MM.1S (cell line): ENCODE results near the gene TNIP1.

ENCODE experiments used
- DNase-seq: peaks from one replicate; pipeline ENCODE4 v3.0.0-alpha.2; 2015
- H2AFZ ChIP-seq: fragments of 300-600 bp; sonication (generic); 2 replicates; pipeline ENCODE4 v1.6.0; 2016; ENCODE audit warnings: antibody characterized with exemption, low read length
- H3F3A ChIP-seq: fragments of 300-600 bp; sonication (generic); 2 replicates; pipeline ENCODE4 v1.6.1; 2016; ENCODE audit warnings: mild to moderate bottlenecking, antibody characterized with exemption, low read length, moderate library complexity, mixed read lengths; ENCODE audit not compliant: insufficient read depth
- H3K27ac ChIP-seq: fragments of 300-600 bp; sonication (generic); 2 replicates; pipeline ENCODE4 v1.5.1; 2016; ENCODE audit warnings: mild to moderate bottlenecking, low read length
- H3K27me3 ChIP-seq: fragments of 300-600 bp; sonication (generic); replicated peaks from 2 replicates; pipeline ENCODE4 v1.6.0; 2016; ENCODE audit warnings: low read length; ENCODE audit not compliant: insufficient read depth
- H3K36me3 ChIP-seq: fragments of 300-600 bp; sonication (generic); replicated peaks from 2 replicates; pipeline ENCODE4 v1.6.1; 2016; ENCODE audit warnings: mild to moderate bottlenecking, low read length, mixed read lengths; ENCODE audit not compliant: insufficient read depth
- H3K4me1 ChIP-seq: fragments of 300-600 bp; sonication (generic); 2 replicates; pipeline ENCODE4 v1.6.1; 2016; ENCODE audit warnings: low read length, mixed read lengths
- H3K4me2 ChIP-seq: fragments of 300-600 bp; sonication (generic); 2 replicates; pipeline ENCODE4 v1.6.0; 2016; ENCODE audit warnings: low read depth, low read length
- H3K4me3 ChIP-seq: fragments of 300-600 bp; sonication (generic); 2 replicates; pipeline ENCODE4 v1.5.1; 2016; ENCODE audit warnings: low read length, mixed read lengths
- H3K79me2 ChIP-seq: fragments of 300-600 bp; sonication (generic); 2 replicates; pipeline ENCODE4 v1.6.1; 2016; ENCODE audit warnings: mixed run types, low read length, mixed read lengths
- H3K9ac ChIP-seq: fragments of 300-600 bp; sonication (generic); 2 replicates; pipeline ENCODE4 v1.6.1; 2016; ENCODE audit warnings: low read length, mixed read lengths
- H3K9me2 ChIP-seq: fragments of 300-600 bp; sonication (generic); replicated peaks from 2 replicates; pipeline ENCODE4 v1.6.1; 2016; ENCODE audit warnings: mild to moderate bottlenecking, low read length, mixed read lengths; ENCODE audit not compliant: insufficient read depth
- H3K9me3 ChIP-seq: fragments of 300-600 bp; sonication (generic); replicated peaks from 2 replicates; pipeline ENCODE4 v1.6.1; 2016; ENCODE audit warnings: mild to moderate bottlenecking, low read length, mixed read lengths; ENCODE audit not compliant: insufficient read depth
- H4K20me1 ChIP-seq: fragments of 300-600 bp; sonication (generic); 2 replicates; pipeline ENCODE4 v1.6.1; 2016; ENCODE audit warnings: mild to moderate bottlenecking, low read length, moderate library complexity, mixed read lengths; ENCODE audit not compliant: insufficient read depth
- EZH2 ChIP-seq: fragments of 300-600 bp; sonication (generic); optimal IDR thresholded peaks from 2 replicates; pipeline ENCODE3; 2017; ENCODE audit warnings: low read depth, mild to moderate bottlenecking, antibody characterized with exemption, low read length, mixed read lengths
- EZH2phosphoT487 ChIP-seq: fragments of 300-600 bp; sonication (generic); IDR thresholded peaks from 2 replicates; pipeline ENCODE4 v1.6.1; 2018; ENCODE audit warnings: antibody characterized with exemption, low read length
- TF ChIP-seq, protein P1 (sequence below): fragments of 300-600 bp; sonication (generic); IDR thresholded peaks from 2 replicates; pipeline ENCODE4 v1.5.1; 2016; ENCODE audit warnings: antibody characterized with exemption, low read length, mixed read lengths

TNIP1 gene

DNA sequence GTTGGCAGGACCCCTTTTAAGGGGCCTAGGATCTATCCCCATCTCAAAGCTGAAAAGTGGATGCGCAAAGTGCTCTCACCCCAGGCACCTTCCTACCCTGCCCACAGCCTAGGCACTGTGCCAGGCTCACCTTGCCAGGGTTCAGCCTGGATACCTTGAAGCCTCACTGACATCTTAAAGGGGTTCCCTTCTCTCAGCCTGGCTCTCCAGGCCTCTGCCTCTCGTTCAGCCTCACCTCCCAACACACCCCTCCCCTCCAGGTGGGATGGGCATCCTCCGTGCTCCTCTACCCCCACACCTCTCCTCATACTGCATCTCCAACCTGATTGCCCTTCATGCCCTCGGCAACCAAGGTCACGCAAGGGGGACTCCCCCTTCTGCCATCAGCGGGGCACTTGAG, 25.5 kb downstream of the TNIP1 start:
- no peaks in the 10 kb centered on the region; the same call in none of the 2 replicates for H3K36me3 ChIP-seq
- peaks cover 11% of the 10 kb centered on the region for H3F3A ChIP-seq
- H2AFZ ChIP-seq: no peak overlapping the region
- no peaks in the 10 kb centered on the region for H3K27me3 ChIP-seq
- H3K4me2 ChIP-seq: no peak overlapping the region
- DNase-seq: no peak
- H3K4me1 ChIP-seq: peaks cover 21% of the 10 kb centered on the region
- TF ChIP-seq EZH2phosphoT487: no peak
- TF ChIP-seq EZH2: no peak
- TF ChIP-seq, protein P1, sequence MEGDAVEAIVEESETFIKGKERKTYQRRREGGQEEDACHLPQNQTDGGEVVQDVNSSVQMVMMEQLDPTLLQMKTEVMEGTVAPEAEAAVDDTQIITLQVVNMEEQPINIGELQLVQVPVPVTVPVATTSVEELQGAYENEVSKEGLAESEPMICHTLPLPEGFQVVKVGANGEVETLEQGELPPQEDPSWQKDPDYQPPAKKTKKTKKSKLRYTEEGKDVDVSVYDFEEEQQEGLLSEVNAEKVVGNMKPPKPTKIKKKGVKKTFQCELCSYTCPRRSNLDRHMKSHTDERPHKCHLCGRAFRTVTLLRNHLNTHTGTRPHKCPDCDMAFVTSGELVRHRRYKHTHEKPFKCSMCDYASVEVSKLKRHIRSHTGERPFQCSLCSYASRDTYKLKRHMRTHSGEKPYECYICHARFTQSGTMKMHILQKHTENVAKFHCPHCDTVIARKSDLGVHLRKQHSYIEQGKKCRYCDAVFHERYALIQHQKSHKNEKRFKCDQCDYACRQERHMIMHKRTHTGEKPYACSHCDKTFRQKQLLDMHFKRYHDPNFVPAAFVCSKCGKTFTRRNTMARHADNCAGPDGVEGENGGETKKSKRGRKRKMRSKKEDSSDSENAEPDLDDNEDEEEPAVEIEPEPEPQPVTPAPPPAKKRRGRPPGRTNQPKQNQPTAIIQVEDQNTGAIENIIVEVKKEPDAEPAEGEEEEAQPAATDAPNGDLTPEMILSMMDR: no peak
- no peaks in the 10 kb centered on the region for H3K9me3 ChIP-seq
- no peak overlapping the region for H3K27ac ChIP-seq
- no peaks in the 10 kb centered on the region for H3K9me2 ChIP-seq
- H4K20me1 ChIP-seq: no peaks in the 10 kb centered on the region
- no peak overlapping the region for H3K9ac ChIP-seq
- peaks cover 7% of the 10 kb centered on the region; the same call in 1 of the 2 replicates for H3K79me2 ChIP-seq
- H3K4me3 ChIP-seq: no peak overlapping the region

DNA sequence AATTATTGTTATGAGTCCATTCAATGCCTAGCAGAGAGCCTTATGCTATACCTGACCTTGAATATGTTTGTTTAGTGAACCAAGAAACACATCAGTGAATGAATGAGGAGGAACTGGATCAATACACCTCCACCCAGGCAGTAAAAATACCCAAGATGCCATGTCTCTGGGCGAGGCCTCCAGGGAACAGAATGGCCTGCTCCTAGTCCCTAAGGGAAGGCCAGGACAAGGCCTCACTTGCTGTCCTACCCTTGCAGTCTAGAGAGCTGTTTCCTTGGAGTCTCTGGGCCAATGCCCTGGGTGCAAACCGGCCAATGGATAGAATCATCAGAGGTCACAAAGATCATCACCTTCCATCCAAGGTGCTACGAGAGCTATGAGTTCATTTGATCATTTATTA, 26.1 kb downstream of the TNIP1 start:
- H3F3A ChIP-seq: peaks cover 11% of the 10 kb centered on the region
- H3K27me3 ChIP-seq: no peaks in the 10 kb centered on the region
- H3K36me3 ChIP-seq: no peaks in the 10 kb centered on the region; the same call in none of the 2 replicates
- no peak overlapping the region for H3K27ac ChIP-seq
- DNase-seq: no peak
- no peak overlapping the region for H3K4me3 ChIP-seq
- peaks cover 7% of the 10 kb centered on the region; the same call in 1 of the 2 replicates for H3K79me2 ChIP-seq
- H2AFZ ChIP-seq: no peak overlapping the region
- H3K9ac ChIP-seq: no peak overlapping the region
- H3K4me2 ChIP-seq: no peak overlapping the region
- H3K9me3 ChIP-seq: no peaks in the 10 kb centered on the region
- TF ChIP-seq EZH2 (no peak), EZH2phosphoT487 (no peak)
- TF ChIP-seq, protein P1: no peak
- H3K9me2 ChIP-seq: no peaks in the 10 kb centered on the region
- no peaks in the 10 kb centered on the region for H4K20me1 ChIP-seq
- peaks cover 15% of the 10 kb centered on the region for H3K4me1 ChIP-seq

DNA sequence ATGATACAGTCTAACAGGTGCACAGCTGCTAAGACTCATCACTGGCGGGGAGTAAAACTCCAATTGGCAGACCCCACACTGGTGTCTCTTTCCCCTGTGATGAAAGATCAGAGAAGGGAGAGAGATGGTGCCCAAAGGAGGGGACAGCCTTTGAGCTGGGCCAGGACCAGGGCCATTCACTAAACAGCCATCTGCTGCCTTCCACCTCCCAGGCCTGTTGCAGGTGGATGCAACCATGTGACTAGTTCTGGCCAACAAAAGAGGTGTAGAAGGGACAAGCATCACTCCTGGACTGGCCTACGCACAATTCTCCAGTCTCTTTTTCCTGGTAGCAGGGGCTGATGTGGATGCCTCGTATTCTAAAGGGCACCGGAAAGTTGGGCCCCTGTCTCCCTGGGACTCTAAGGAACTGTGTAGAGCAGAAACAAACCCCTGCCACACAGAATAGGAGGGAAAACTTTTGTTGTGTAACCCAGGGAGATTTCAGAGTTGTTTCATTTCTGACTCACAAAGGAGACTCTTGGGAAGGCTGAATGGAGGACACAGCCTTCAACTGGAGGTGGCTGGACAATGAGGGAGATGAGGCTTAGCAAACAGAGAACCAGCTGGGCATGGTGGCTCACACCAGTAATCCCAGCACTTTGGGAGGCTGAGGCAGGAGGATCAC, 26.9 kb downstream of the TNIP1 start:
- Histone ChIP-seq H4K20me1 (no peaks in the 10 kb centered on the region), H2AFZ (no peak overlapping the region), H3K79me2 (peaks cover 7% of the 10 kb centered on the region; the same call in 1 of the 2 replicates), H3K27ac (no peak overlapping the region), H3K9me2 (no peaks in the 10 kb centered on the region), H3K4me2 (no peak overlapping the region), H3K9me3 (no peaks in the 10 kb centered on the region), H3K9ac (no peak overlapping the region), H3K4me3 (no peak overlapping the region), H3K36me3 (peaks cover 1% of the 10 kb centered on the region), H3F3A (peaks cover 6% of the 10 kb centered on the region), H3K4me1 (peaks cover 9% of the 10 kb centered on the region), H3K27me3 (no peaks in the 10 kb centered on the region)
- no peak for DNase-seq
- TF ChIP-seq EZH2 (no peak), EZH2phosphoT487 (no peak)
- TF ChIP-seq, protein P1: no peak
